GM12864 (cell line): ENCODE measurements around the gene RIC3.

Source experiments
- DNase-seq: peaks from one replicate; pipeline ENCODE4 v3.0.0-alpha.2; 2011; ENCODE audit warnings: low read depth
- H3K4me3 ChIP-seq: 2 replicates; pipeline ENCODE4 v1.5.1; 2011; ENCODE audit warnings: mild to moderate bottlenecking, low read depth, low read length, control low read depth
- CTCF ChIP-seq: IDR thresholded peaks from 2 replicates; pipeline ENCODE4 v1.5.1; 2011; ENCODE audit warnings: low read depth, mild to moderate bottlenecking, moderate library complexity, low read length, control low read depth, inconsistent platforms; ENCODE audit errors: missing control alignments

Gene RIC3

GRCh38 chr11:8168485-8169257 lies at the start of gene RIC3:
Gene RIC3, minus strand, starts transcription at chr11:8169025. Its CDS starts 36 bp downstream, at chr11:8168989.
- peak; percentile 27 for TF ChIP-seq CTCF
- H3K4me3 ChIP-seq = peak within 1 kb of the TSS; percentile 59
- DNase-seq = no peak

DNA sequence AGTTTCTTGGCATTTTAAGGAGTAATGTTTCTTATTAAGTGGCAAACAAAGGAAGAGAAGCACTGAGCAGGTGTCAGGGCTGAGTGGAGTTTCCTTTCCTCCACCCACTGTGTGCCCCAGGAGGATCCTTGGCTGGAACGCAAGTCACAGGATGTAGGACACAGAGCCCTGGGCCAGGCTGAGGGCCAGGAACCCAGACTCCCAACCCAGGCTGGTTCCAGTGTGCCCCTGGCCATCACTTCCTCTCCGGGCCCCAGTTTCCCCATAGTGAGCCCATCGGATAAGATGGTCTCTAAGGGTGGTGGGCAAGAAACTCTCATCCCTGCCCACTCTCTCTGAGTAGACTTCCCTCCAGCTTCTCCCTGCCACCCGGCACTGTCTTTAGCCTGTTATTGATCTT lies 49.6 kb upstream of the RIC3 start:
- DNase-seq = no peak
- no peak overlapping the region for H3K4me3 ChIP-seq
- no peak for TF ChIP-seq CTCF

DNA sequence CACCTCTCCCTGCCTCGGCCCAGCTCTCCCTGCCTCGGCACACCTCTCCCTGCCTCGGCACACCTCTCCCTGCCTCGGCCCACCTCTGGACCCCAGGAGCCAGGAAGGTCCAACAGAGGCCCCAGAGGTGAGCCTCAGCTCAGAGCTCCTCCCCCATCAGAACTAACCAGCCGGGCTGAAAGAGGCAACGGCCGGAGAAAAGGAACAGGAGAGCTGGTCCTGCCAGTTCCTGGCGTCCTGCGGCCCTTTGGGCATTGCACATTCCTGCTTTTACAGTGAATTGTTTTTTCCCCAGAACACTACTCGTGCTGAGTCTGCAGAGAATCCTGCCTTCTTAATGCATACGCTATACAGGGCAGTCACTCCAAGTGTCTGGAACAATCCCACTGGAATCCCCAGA lies 49.1 kb upstream of the RIC3 start:
- TF ChIP-seq CTCF = no peak
- no peak for DNase-seq

GRCh38 chr11:8217136-8217535 lies 48.3 kb upstream of the RIC3 start:
- no peak for TF ChIP-seq CTCF
- no peak overlapping the region for H3K4me3 ChIP-seq

More for the DNA sequence above, 49.1 kb upstream of the RIC3 start:
- H3K4me3 ChIP-seq = no peak overlapping the region

GRCh38 chr11:8213376-8213775 lies 44.6 kb upstream of the RIC3 start:
- no peak for DNase-seq
- no peak for TF ChIP-seq CTCF
- no peak overlapping the region for H3K4me3 ChIP-seq

More at GRCh38 chr11:8217136-8217535, 48.3 kb upstream of the RIC3 start:
- DNase-seq = no peak

DNA sequence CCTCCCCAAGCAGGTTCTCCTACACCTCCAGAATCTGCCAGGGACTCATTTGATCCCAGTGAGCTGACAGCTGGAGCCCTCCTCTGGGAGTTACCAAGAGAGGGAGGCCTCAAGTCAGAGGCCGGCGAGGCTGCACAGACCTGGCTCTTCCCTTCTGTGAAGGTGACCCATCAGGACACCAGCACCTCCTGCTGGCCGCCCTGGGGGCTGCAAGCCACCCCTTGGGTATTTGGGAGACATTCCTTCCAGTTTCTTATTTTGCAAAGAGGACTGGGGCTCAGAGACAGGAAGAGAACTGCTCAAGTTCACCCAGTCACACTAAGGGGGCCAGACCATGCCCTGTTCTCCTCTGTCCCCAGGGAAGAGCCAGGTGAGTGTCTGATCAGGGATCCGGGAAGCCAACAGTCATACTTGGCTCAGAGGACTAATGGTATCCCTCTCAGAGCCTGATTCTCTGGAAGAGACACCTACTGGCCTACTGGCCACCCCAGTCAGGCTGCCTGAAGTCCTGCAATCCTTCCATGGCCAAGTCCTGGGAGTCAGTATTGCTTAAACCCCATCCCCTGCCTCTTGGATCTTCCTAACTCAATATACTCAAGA lies 40.5 kb upstream of the RIC3 start:
- H3K4me3 ChIP-seq = no peak overlapping the region
- peak; percentile 81 for TF ChIP-seq CTCF
- DNase-seq = no peak
